Effector memory CD4-positive, alpha-beta T cell (primary cell): ENCODE data around the gene EPHB1.
"Not testable (repeated sequence)": the region's sequence is repeated elsewhere in the genome, so short reads cannot be mapped to it uniquely, and the experiment has no call there.

Experiments used
- DNase-seq, 3 donors: peaks; one replicate each; pipeline ENCODE4 v3.0.0-alpha.2; 2020
- H3K27ac ChIP-seq: 2 replicates; pipeline ENCODE4 v1.7.0; 2013; ENCODE audit warnings: mild to moderate bottlenecking, low read length, moderate library complexity; ENCODE audit not compliant: insufficient read depth, poor library complexity, severe bottlenecking
- H3K27me3 ChIP-seq: replicated peaks from 2 replicates; pipeline ENCODE4 v1.7.0; 2013; ENCODE audit warnings: mild to moderate bottlenecking, low read length; ENCODE audit not compliant: insufficient read depth, control insufficient read depth, poor library complexity, severe bottlenecking
- H3K36me3 ChIP-seq: 2 replicates; pipeline ENCODE4 v1.7.0; 2013; ENCODE audit warnings: mild to moderate bottlenecking, low read length, moderate library complexity; ENCODE audit not compliant: control insufficient read depth, insufficient read depth
- H3K4me1 ChIP-seq: 2 replicates; pipeline ENCODE4 v1.7.0; 2013; ENCODE audit warnings: low read length, mild to moderate bottlenecking; ENCODE audit not compliant: control insufficient read depth, insufficient read depth, poor library complexity, severe bottlenecking
- H3K4me3 ChIP-seq: 2 replicates; pipeline ENCODE4 v1.7.0; 2013; ENCODE audit warnings: low read length, low read depth, mild to moderate bottlenecking; ENCODE audit not compliant: insufficient read depth, poor library complexity, severe bottlenecking
- H3K9me3 ChIP-seq: 2 replicates; pipeline ENCODE4 v1.7.0; 2013; ENCODE audit warnings: mild to moderate bottlenecking, low read length, moderate library complexity; ENCODE audit not compliant: control insufficient read depth

EPHB1 gene

GRCh38 chr3:134971907-134972306, 176.8 kb downstream of the EPHB1 start:
- not testable (repeated sequence) for DNase-seq, H3K9me3 ChIP-seq, H3K4me1 ChIP-seq, H3K36me3 ChIP-seq, H3K27ac ChIP-seq, H3K4me3 ChIP-seq, H3K27me3 ChIP-seq

- H3K36me3 ChIP-seq, result no peaks in the 10 kb centered on the region
- no peak for DNase-seq
Observed at GRCh38 chr3:134972836-134973455, 177.9 kb downstream of the EPHB1 start.

GRCh38 chr3:134974624-134975023, 179.6 kb downstream of the EPHB1 start:
- Histone ChIP-seq H3K4me3 (no peak overlapping the region), H3K27me3 (no peaks in the 10 kb centered on the region), H3K4me1 (no peaks in the 10 kb centered on the region), H3K36me3 (no peaks in the 10 kb centered on the region), H3K9me3 (no peaks in the 10 kb centered on the region), H3K27ac (no peak overlapping the region)
- no peak for DNase-seq

More at GRCh38 chr3:134972836-134973455, 177.9 kb downstream of the EPHB1 start:
- Histone ChIP-seq H3K4me3 (no peak overlapping the region), H3K9me3 (no peaks in the 10 kb centered on the region), H3K27me3 (no peaks in the 10 kb centered on the region), H3K27ac (no peak overlapping the region), H3K4me1 (no peaks in the 10 kb centered on the region)

GRCh38 chr3:134976948-134977347, 181.9 kb downstream of the EPHB1 start:
- Histone ChIP-seq H3K36me3 (no peaks in the 10 kb centered on the region), H3K27ac (no peak overlapping the region), H3K4me3 (no peak overlapping the region), H3K9me3 (no peaks in the 10 kb centered on the region), H3K4me1 (no peaks in the 10 kb centered on the region), H3K27me3 (no peaks in the 10 kb centered on the region)
- no peak for DNase-seq

GRCh38 chr3:134978658-134979057, 183.6 kb downstream of the EPHB1 start:
- DNase-seq, result no peak
- H3K27me3 ChIP-seq, result no peaks in the 10 kb centered on the region
- H3K9me3 ChIP-seq, result no peaks in the 10 kb centered on the region
- H3K4me3 ChIP-seq, result no peak overlapping the region
- no peaks in the 10 kb centered on the region for H3K36me3 ChIP-seq
- no peaks in the 10 kb centered on the region for H3K4me1 ChIP-seq
- H3K27ac ChIP-seq, result no peak overlapping the region

- Histone ChIP-seq H3K36me3 (no peaks in the 10 kb centered on the region), H3K27me3 (no peaks in the 10 kb centered on the region), H3K4me3 (no peak overlapping the region), H3K9me3 (no peaks in the 10 kb centered on the region), H3K4me1 (no peaks in the 10 kb centered on the region), H3K27ac (no peak overlapping the region)
- no peak for DNase-seq
Observed at GRCh38 chr3:134985864-134986715, 191.0 kb downstream of the EPHB1 start.

- DNase-seq, result no peak
- H3K27ac ChIP-seq, result no peak overlapping the region
- no peaks in the 10 kb centered on the region for H3K9me3 ChIP-seq
- no peaks in the 10 kb centered on the region for H3K27me3 ChIP-seq
- no peaks in the 10 kb centered on the region for H3K4me1 ChIP-seq
- H3K36me3 ChIP-seq, result no peaks in the 10 kb centered on the region
- no peak overlapping the region for H3K4me3 ChIP-seq
Observed at GRCh38 chr3:134988666-134989065, 193.6 kb downstream of the EPHB1 start.

GRCh38 chr3:134991003-134991402, 195.9 kb downstream of the EPHB1 start:
- no peak overlapping the region for H3K27ac ChIP-seq
- H3K9me3 ChIP-seq, result no peaks in the 10 kb centered on the region
- no peaks in the 10 kb centered on the region for H3K4me1 ChIP-seq
- H3K36me3 ChIP-seq, result no peaks in the 10 kb centered on the region
- DNase-seq, result no peak
- H3K27me3 ChIP-seq, result no peaks in the 10 kb centered on the region
- H3K4me3 ChIP-seq, result no peak overlapping the region

- Histone ChIP-seq H3K27ac (no peak overlapping the region), H3K36me3 (no peaks in the 10 kb centered on the region), H3K27me3 (no peaks in the 10 kb centered on the region), H3K4me1 (no peaks in the 10 kb centered on the region), H3K4me3 (no peak overlapping the region), H3K9me3 (no peaks in the 10 kb centered on the region)
- DNase-seq, result no peak
Observed at GRCh38 chr3:134991472-134992010, 196.5 kb downstream of the EPHB1 start.

- H3K36me3 ChIP-seq, result no peaks in the 10 kb centered on the region
- H3K27me3 ChIP-seq, result no peaks in the 10 kb centered on the region
- H3K9me3 ChIP-seq, result no peaks in the 10 kb centered on the region
- no peak for DNase-seq
- H3K4me1 ChIP-seq, result no peaks in the 10 kb centered on the region
- no peak overlapping the region for H3K4me3 ChIP-seq
- no peak overlapping the region for H3K27ac ChIP-seq
Observed at GRCh38 chr3:134992180-134992579, 197.1 kb downstream of the EPHB1 start.
